Measurements from ENCODE around the gene IFFO2.

The IFFO2 gene

GRCh38 chr1:18950401-18951026, 6.0 kb downstream of the IFFO2 start:
- DNase-seq (ENCODE audit: low spot score): peak; percentile 48

GRCh38 chr1:18949686-18950400, 6.6 kb downstream of the IFFO2 start:
- DNase-seq (ENCODE audit: low spot score): no peak

- DNase-seq (ENCODE audit: low spot score): no peak
Observed at GRCh38 chr1:18948913-18949685, 7.4 kb downstream of the IFFO2 start.

- DNase-seq (ENCODE audit: low spot score): peak; percentile 70
Observed at GRCh38 chr1:18948048-18948912, 8.2 kb downstream of the IFFO2 start.

- no peak for DNase-seq (ENCODE audit: low spot score)
Observed at GRCh38 chr1:18947570-18947969, 8.9 kb downstream of the IFFO2 start.

GRCh38 chr1:18946550-18947381, 9.7 kb downstream of the IFFO2 start:
- DNase-seq (ENCODE audit: low spot score): no peak

- DNase-seq (ENCODE audit: low spot score): no peak
Observed at GRCh38 chr1:18945401-18945849, 11.1 kb downstream of the IFFO2 start.

GRCh38 chr1:18944810-18945209, 11.7 kb downstream of the IFFO2 start:
- no peak for DNase-seq (ENCODE audit: low spot score)

- DNase-seq (ENCODE audit: low spot score): no peak
Observed at GRCh38 chr1:18943914-18944572, 12.4 kb downstream of the IFFO2 start.

GRCh38 chr1:18943162-18943561, 13.3 kb downstream of the IFFO2 start:
- no peak for DNase-seq (ENCODE audit: low spot score)

GRCh38 chr1:18942340-18942739, 14.1 kb downstream of the IFFO2 start:
- no peak for DNase-seq (ENCODE audit: low spot score)

GRCh38 chr1:18941221-18942141, 15.0 kb downstream of the IFFO2 start:
- DNase-seq (ENCODE audit: low spot score): no peak

- DNase-seq (ENCODE audit: low spot score): no peak
Observed at GRCh38 chr1:18940303-18941020, 16.0 kb downstream of the IFFO2 start.

GRCh38 chr1:18939398-18940302, 16.8 kb downstream of the IFFO2 start:
- no peak for DNase-seq (ENCODE audit: low spot score)

GRCh38 chr1:18938707-18939070, 17.8 kb downstream of the IFFO2 start:
- DNase-seq (ENCODE audit: low spot score): no peak

- no peak for DNase-seq (ENCODE audit: low spot score)
Observed at GRCh38 chr1:18938008-18938706, 18.3 kb downstream of the IFFO2 start.

- DNase-seq (ENCODE audit: low spot score): no peak
Observed at GRCh38 chr1:18937539-18937938, 18.9 kb downstream of the IFFO2 start.
